GM23248 (cell line): ENCODE measurements around the gene LPP. TPM values are rescaled to one million over a fixed set of nuclear protein-coding genes. Genes with fewer than 3 reads are reported as not detected.

Experiments used
- DNase-seq: peaks from one replicate; pipeline ENCODE4 v3.0.0-alpha.2; 2015
- H2AFZ ChIP-seq: fragments of 200-600 bp; sonication (generic); 2 replicates; pipeline ENCODE4 v1.6.1; 2016; ENCODE audit warnings: antibody characterized with exemption
- H3F3A ChIP-seq: fragments of 200-600 bp; sonication (generic); 2 replicates; pipeline ENCODE4 v1.6.1; 2016; ENCODE audit warnings: mild to moderate bottlenecking, antibody characterized with exemption, mixed run types; ENCODE audit not compliant: insufficient read depth
- H3K27ac ChIP-seq: fragments of 200-600 bp; sonication (generic); 2 replicates; pipeline ENCODE4 v1.5.1; 2016; ENCODE audit warnings: mild to moderate bottlenecking
- H3K27me3 ChIP-seq: fragments of 200-600 bp; sonication (generic); replicated peaks from 2 replicates; pipeline ENCODE4 v1.6.1; 2016; ENCODE audit warnings: mild to moderate bottlenecking; ENCODE audit not compliant: insufficient read depth
- H3K36me3 ChIP-seq: fragments of 200-600 bp; sonication (generic); 2 replicates; pipeline ENCODE4 v1.6.1; 2016; ENCODE audit warnings: low read depth, mild to moderate bottlenecking
- H3K4me1 ChIP-seq: fragments of 200-600 bp; sonication (generic); 2 replicates; pipeline ENCODE4 v1.6.1; 2016; ENCODE audit warnings: mild to moderate bottlenecking; ENCODE audit not compliant: insufficient read depth
- H3K4me2 ChIP-seq: fragments of 200-600 bp; sonication (generic); one replicate; pipeline ENCODE4 v1.6.1; 2016; ENCODE audit warnings: mild to moderate bottlenecking; ENCODE audit not compliant: unreplicated experiment
- H3K4me3 ChIP-seq: fragments of 200-600 bp; sonication (generic); 2 replicates; pipeline ENCODE4 v1.5.1; 2016; ENCODE audit warnings: mild to moderate bottlenecking
- H3K79me2 ChIP-seq: fragments of 200-600 bp; sonication (generic); 2 replicates; pipeline ENCODE4 v1.6.1; 2016; ENCODE audit warnings: mild to moderate bottlenecking; ENCODE audit not compliant: insufficient read depth
- H3K9ac ChIP-seq: fragments of 200-600 bp; sonication (generic); 2 replicates; pipeline ENCODE4 v1.6.1; 2016; ENCODE audit warnings: mild to moderate bottlenecking
- H3K9me2 ChIP-seq: fragments of 200-600 bp; sonication (generic); 2 replicates; pipeline ENCODE4 v1.6.1; 2016; ENCODE audit warnings: mixed run types, mild to moderate bottlenecking, moderate library complexity; ENCODE audit not compliant: insufficient read depth
- H3K9me3 ChIP-seq: fragments of 200-600 bp; sonication (generic); one replicate; pipeline ENCODE4 v1.6.1; 2017; ENCODE audit warnings: low read depth
- H4K20me1 ChIP-seq: fragments of 200-600 bp; sonication (generic); 2 replicates; pipeline ENCODE4 v1.6.0; 2016; ENCODE audit not compliant: insufficient read depth
- EZH2 ChIP-seq: fragments of 200-600 bp; sonication (generic); IDR thresholded peaks from 2 replicates; pipeline ENCODE4 v1.6.1; 2018; ENCODE audit warnings: antibody characterized with exemption, mild to moderate bottlenecking; ENCODE audit not compliant: insufficient read depth, poor library complexity, severe bottlenecking
- EZH2phosphoT487 ChIP-seq: fragments of 200-600 bp; sonication (generic); IDR thresholded peaks from 2 replicates; pipeline ENCODE4 v1.6.1; 2018; ENCODE audit warnings: antibody characterized with exemption, moderate library complexity, mild to moderate bottlenecking, low read depth; ENCODE audit not compliant: insufficient read depth
- WGBS, 2 experiments: methylation state at CpG; one replicate each; pipeline ENCODE4 v1.1.6; 2015 to 2017; ENCODE audit warnings: low lambda C conversion rate in 2 of 2, low coverage in 1 of 2; ENCODE audit errors: missing lambda C conversion rate in 2 of 2; 5-methylcytosine and 5-hydroxymethylcytosine counted together
- in situ Hi-C: fragments of 300-500 bp; cut with MboI; formaldehyde crosslinking; loops from 2 replicates; pipeline ENCODE4 v1.15.0; 2020
- polyA plus RNA-seq: library from polyadenylated mRNA; unstranded; fragments of >200 nt; fragmentation: Nextera tagmentation; extraction: Ambion mirVana; gene quantifications from 2 replicates; pipeline ENCODE4 v1.2.1, GENCODE V29; 2016
- total RNA-seq: library from RNA; depleted of rRNA; stranded (reverse); fragments of >200 nt; shearing (Covaris generic); gene quantifications from 2 replicates; pipeline ENCODE4 v1.2.3, GENCODE V29; 2014

The LPP gene
- total and polyA plus RNA-seq, 2 experiments from 2014 or later = 42.8 to 61.7 TPM

GRCh38 chr3:188194332-188194731 is 40.4 kb downstream of the LPP start:
- Histone ChIP-seq H2AFZ (no peak overlapping the region), H3K36me3 (no peaks in the 10 kb centered on the region), H3K27ac (no peak overlapping the region), H3K4me1 (peaks cover 20% of the 10 kb centered on the region), H3K9me3 (no peaks in the 10 kb centered on the region), H3K4me3 (no peak overlapping the region), H3K79me2 (peaks cover 100% of the 10 kb centered on the region), H3K27me3 (no peaks in the 10 kb centered on the region), H4K20me1 (peaks cover 14% of the 10 kb centered on the region; the same call in 1 of the 2 replicates), H3F3A (peaks cover 17% of the 10 kb centered on the region; the same call in 1 of the 2 replicates), H3K9ac (no peak overlapping the region), H3K4me2 (no peak overlapping the region), H3K9me2 (no peaks in the 10 kb centered on the region)
- TF ChIP-seq EZH2 = no peak
- TF ChIP-seq EZH2phosphoT487 = no peak
- peak; percentile 25 for DNase-seq
- 96 to 100% methylated on average over 2 of the region's 2 CpGs for WGBS, 2 experiments
- in situ Hi-C loops = no loop called here

DNA sequence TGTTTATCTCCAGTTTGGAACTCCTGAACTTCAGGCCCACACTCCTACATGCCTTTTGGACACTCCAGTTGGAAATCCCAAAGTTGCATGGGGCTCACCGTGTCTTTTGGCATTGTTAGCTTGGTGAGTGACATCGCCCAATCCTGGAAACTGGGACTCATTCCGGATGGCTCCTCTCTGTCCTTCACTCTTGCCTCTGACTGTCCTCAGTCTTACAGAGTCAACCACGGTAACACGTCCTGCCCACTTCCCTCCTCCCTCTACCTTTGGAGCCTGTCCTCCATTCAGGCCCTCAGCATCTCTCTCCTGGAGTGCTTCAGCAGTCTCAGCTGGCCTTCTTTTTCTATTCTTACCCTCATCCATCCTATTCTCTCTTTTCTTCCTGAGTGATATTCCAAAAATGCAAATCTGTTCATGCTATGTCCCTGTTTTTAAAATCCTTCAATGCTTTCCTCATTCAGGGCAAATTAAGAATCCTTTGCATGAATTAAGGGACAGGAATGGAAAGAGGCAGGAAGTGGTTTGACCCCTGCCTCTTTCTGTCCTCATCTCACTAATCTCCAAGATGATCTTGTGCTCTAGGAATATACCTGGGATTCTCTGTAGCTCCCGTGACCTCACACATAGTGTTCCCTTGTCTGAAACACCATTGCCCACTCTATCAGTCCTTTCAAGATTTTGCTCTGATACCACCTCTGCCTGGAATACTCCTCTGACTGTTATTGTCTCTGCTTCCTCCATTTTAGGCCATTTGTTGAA is 42.5 kb downstream of the LPP start:
- Histone ChIP-seq H2AFZ (no peak overlapping the region), H3K27ac (peak overlapping the region; percentile 2), H3K79me2 (peaks cover 99% of the 10 kb centered on the region), H3K4me1 (peaks cover 20% of the 10 kb centered on the region), H3K27me3 (no peaks in the 10 kb centered on the region), H3K9ac (no peak overlapping the region), H3K4me3 (no peak overlapping the region), H3K9me2 (no peaks in the 10 kb centered on the region), H4K20me1 (peaks cover 14% of the 10 kb centered on the region; the same call in 1 of the 2 replicates), H3F3A (peaks cover 17% of the 10 kb centered on the region; the same call in 1 of the 2 replicates), H3K9me3 (no peaks in the 10 kb centered on the region), H3K36me3 (no peaks in the 10 kb centered on the region), H3K4me2 (no peak overlapping the region)
- WGBS, 2 experiments = 63 to 66% methylated on average over 6 of the region's 6 CpGs
- peak; percentile 20 for DNase-seq
- in situ Hi-C loops = no loop called here
- TF ChIP-seq EZH2phosphoT487 = no peak
- TF ChIP-seq EZH2 = no peak

- no peak overlapping the region for H2AFZ ChIP-seq
- in situ Hi-C loops = no loop called here
- H3K4me2 ChIP-seq = no peak overlapping the region
- H3K27me3 ChIP-seq = no peaks in the 10 kb centered on the region
- H3K9me3 ChIP-seq = no peaks in the 10 kb centered on the region
- H3K9ac ChIP-seq = no peak overlapping the region
- TF ChIP-seq EZH2 = no peak
- TF ChIP-seq EZH2phosphoT487 = no peak
- no peak overlapping the region for H3K4me3 ChIP-seq
- peaks cover 17% of the 10 kb centered on the region; the same call in 1 of the 2 replicates for H3F3A ChIP-seq
- H3K79me2 ChIP-seq = peaks cover 99% of the 10 kb centered on the region
- H3K36me3 ChIP-seq = no peaks in the 10 kb centered on the region
- H3K9me2 ChIP-seq = no peaks in the 10 kb centered on the region
- H4K20me1 ChIP-seq = peaks cover 14% of the 10 kb centered on the region; the same call in 1 of the 2 replicates
- H3K27ac ChIP-seq = no peak overlapping the region
- WGBS, 2 experiments = 78 to 83% methylated on average over 8 of the region's 8 CpGs
- H3K4me1 ChIP-seq = peaks cover 20% of the 10 kb centered on the region
- peak; percentile 29 for DNase-seq
These were observed 43.5 kb downstream of the LPP start for GRCh38 chr3:188197388-188197847.

DNA sequence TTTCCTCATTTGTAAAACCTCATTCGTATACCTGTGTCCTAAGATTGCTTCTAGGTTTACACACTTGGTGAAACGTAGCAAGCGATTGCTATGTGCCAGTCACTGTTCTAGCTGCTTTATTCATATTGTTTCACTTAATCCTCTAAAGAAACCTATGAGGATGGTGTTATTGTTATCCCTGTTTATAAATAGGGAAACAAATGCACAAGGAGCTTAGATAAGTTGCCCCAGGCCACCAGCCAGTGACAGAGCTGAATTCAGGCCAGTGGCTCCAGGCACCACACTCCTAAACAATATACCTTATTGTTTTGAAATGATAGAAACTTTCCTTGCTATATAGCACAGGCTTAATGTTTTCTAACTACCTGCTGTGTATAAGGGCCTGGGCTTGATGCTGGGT is 44.0 kb downstream of the LPP start:
- no peaks in the 10 kb centered on the region for H3K9me3 ChIP-seq
- H3K4me3 ChIP-seq = no peak overlapping the region
- no peaks in the 10 kb centered on the region for H3K9me2 ChIP-seq
- no peak for TF ChIP-seq EZH2phosphoT487
- no peak overlapping the region for H3K27ac ChIP-seq
- in situ Hi-C loops = no loop called here
- no peak overlapping the region for H3K9ac ChIP-seq
- H2AFZ ChIP-seq = no peak overlapping the region
- H3K79me2 ChIP-seq = peaks cover 97% of the 10 kb centered on the region
- peaks cover 20% of the 10 kb centered on the region for H3K4me1 ChIP-seq
- no peaks in the 10 kb centered on the region for H3K27me3 ChIP-seq
- H3K4me2 ChIP-seq = no peak overlapping the region
- H3F3A ChIP-seq = peaks cover 17% of the 10 kb centered on the region; the same call in 1 of the 2 replicates
- no peaks in the 10 kb centered on the region for H3K36me3 ChIP-seq
- WGBS, 2 experiments = 96 to 97% methylated on average over 3 of the region's 3 CpGs
- peaks cover 14% of the 10 kb centered on the region; the same call in 1 of the 2 replicates for H4K20me1 ChIP-seq
- DNase-seq = no peak
